Epidermal melanocyte (primary cell): ENCODE measurements around the gene GEMIN2.
"Not testable (repeated sequence)": the region's sequence is repeated elsewhere in the genome, so short reads cannot be mapped to it uniquely, and the experiment has no call there.

Experiments used
- DNase-seq: peaks from one replicate; pipeline ENCODE4 v3.0.0; 2011; ENCODE audit warnings: low spot score; ENCODE audit not compliant: insufficient read length

Gene GEMIN2

GRCh38 chr14:39114073-39114838 is at the start of gene GEMIN2:
Gene GEMIN2, plus strand, starts transcription at chr14:39114323. Its CDS starts 16 bp downstream, at chr14:39114339.
- peak; percentile 91 for DNase-seq

GRCh38 chr14:39069169-39069805 is 44.8 kb upstream of the GEMIN2 start:
- not testable (repeated sequence) for DNase-seq

GRCh38 chr14:39069923-39070322 is 44.2 kb upstream of the GEMIN2 start:
- DNase-seq = no peak

GRCh38 chr14:39071096-39071495 is 43.0 kb upstream of the GEMIN2 start:
- no peak for DNase-seq

- no peak for DNase-seq
Measured at GRCh38 chr14:39080886-39081285, 33.2 kb upstream of the GEMIN2 start.

- no peak for DNase-seq
Measured at GRCh38 chr14:39083127-39083526, 31.0 kb upstream of the GEMIN2 start.

GRCh38 chr14:39085933-39086332 is 28.2 kb upstream of the GEMIN2 start:
- no peak for DNase-seq

GRCh38 chr14:39087493-39087892 is 26.6 kb upstream of the GEMIN2 start:
- DNase-seq = no peak

- DNase-seq = no peak
Measured at GRCh38 chr14:39090548-39091111, 23.5 kb upstream of the GEMIN2 start.

GRCh38 chr14:39091716-39092115 is 22.4 kb upstream of the GEMIN2 start:
- no peak for DNase-seq

GRCh38 chr14:39094515-39094914 is 19.6 kb upstream of the GEMIN2 start:
- DNase-seq = no peak

- DNase-seq = no peak
Measured at GRCh38 chr14:39097159-39097558, 17.0 kb upstream of the GEMIN2 start.

- DNase-seq = not testable (repeated sequence)
Measured at GRCh38 chr14:39099215-39099614, 14.9 kb upstream of the GEMIN2 start.

GRCh38 chr14:39099748-39100147 is 14.4 kb upstream of the GEMIN2 start:
- DNase-seq = no peak

GRCh38 chr14:39102265-39102968 is 11.7 kb upstream of the GEMIN2 start:
- no peak for DNase-seq

GRCh38 chr14:39102969-39103957 is 10.9 kb upstream of the GEMIN2 start, which contains the start of gene SEC23A:
Gene SEC23A, minus strand, starts transcription at chr14:39103235. Its CDS starts 7,117 bp downstream, at chr14:39096118.
- peak; percentile 62 for DNase-seq

- DNase-seq = not testable (repeated sequence)
Measured at GRCh38 chr14:39104078-39104801, 9.9 kb upstream of the GEMIN2 start.

GRCh38 chr14:39107591-39107996 is 6.5 kb upstream of the GEMIN2 start:
- peak; percentile 40 for DNase-seq

- DNase-seq = no peak
Measured at GRCh38 chr14:39108791-39109190, 5.3 kb upstream of the GEMIN2 start.
